NCI-H2029 (cell line): ENCODE measurements around the gene TOX4.
"Not testable (repeated sequence)": the region's sequence is repeated elsewhere in the genome, so short reads cannot be mapped to it uniquely, and the experiment has no call there.

Experiments used
- DNase-seq: peaks from one replicate; lab custom pipeline; 2025; lab: John Stamatoyannopoulos, UW

The TOX4 gene

GRCh38 chr14:21535545-21536417 is 58.8 kb downstream of the TOX4 start:
- no peak for DNase-seq

GRCh38 chr14:21536418-21537089 is 59.6 kb downstream of the TOX4 start:
- DNase-seq = no peak

- no peak for DNase-seq
Observed at GRCh38 chr14:21537090-21537424, 60.1 kb downstream of the TOX4 start.

DNA sequence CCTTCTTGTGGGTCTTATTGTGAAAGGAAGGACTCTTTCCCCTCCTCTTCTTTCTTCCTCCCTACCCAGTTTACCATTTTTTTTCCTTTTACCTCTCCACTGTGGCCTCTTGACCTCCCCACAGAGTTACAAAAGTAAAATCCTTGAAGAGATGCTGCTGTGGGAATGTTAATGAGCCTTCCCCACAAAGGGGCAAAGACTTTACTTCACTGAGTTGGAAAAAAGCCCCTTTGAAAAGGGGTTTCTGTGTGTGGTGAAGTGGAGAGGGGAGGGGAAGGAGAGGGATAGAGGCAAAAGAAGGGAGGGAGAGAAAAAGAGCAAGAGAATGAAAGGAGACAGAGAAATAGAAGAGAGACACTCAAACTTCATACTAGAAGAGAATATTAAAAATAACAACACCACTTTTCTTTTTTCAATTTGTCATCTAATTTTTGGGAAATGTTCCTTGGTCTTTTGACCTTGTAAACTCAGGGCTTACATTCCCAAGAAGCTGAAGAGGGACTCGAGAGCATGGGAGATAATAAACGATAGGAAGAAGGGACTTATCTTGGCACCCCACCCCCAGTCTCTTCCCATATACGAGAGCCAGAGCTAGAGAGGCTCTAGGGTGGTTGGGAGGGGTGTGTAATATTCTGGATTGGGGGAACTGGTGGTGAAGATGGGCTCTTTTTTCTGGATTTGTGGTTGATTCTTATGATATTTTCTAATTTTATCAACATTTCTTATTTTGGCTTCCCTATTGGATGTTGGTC is 62.4 kb downstream of the TOX4 start:
- DNase-seq = no peak

DNA sequence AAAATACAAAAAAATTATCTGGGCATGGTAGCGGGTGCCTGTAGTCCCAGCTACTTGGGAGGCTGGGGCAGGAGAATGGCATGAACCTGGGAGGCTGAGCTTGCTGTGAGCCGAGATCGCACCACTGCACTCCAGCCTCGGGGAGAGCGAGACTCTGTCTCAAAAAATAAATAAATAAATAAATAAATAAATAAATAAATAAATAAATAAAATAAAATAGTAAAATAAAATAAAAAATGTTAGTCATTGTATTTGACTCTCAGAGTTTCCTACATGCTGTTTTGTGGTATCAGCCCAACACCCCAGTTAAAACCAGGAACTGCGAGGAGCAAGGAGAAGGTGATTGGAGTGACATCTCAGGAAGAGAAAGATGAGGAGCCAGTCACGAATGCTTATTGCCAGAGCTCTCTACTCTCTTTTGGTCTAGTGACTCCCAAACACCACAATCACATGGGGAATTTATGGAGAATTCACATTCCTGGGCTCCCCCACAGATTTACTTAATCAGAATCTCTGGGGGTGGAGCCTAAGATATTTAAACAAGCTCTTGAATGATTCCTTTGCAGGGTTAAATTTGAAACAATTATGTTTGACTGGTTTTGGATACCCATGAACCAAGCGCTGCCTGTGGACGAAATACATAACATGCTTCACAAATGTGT is 64.5 kb downstream of the TOX4 start:
- no peak for DNase-seq

GRCh38 chr14:21543521-21543960 is 66.5 kb downstream of the TOX4 start:
- no peak for DNase-seq

- no peak for DNase-seq
Observed at GRCh38 chr14:21543963-21544362, 67.0 kb downstream of the TOX4 start.

DNA sequence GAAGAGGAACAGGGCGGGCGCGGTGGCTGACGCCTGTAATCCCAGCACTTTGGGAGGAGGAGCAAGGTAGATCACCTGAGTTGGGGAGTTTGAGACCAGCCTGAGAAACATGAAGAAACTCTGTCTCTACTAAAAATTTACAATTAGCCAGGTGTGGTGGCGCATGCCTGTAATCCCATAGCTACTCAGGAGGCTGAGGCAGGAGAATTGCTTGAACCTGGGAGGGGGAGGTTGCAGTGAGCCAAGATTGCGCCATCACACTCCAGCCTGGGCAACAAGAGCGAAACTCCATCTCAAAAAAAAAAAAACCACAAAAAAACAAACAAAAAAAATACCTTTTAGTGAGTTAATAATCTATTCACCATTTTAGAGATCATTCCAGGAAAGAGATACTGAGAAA is 67.6 kb downstream of the TOX4 start:
- not testable (repeated sequence) for DNase-seq
